SK-N-SH treated with all-trans-retinoic acid at 6 μM for 48 hours (cell line): ENCODE results near the gene SNED1.

ENCODE experiments used
- ISL1 ChIP-seq: fragments of 250-450 bp; sonication (Bioruptor Pico); IDR thresholded peaks from 2 replicates; pipeline ENCODE4 v2.1.2; 2022; ENCODE audit warnings: mild to moderate bottlenecking, moderate library complexity
- PPARA ChIP-seq: fragments of 250-450 bp; sonication (Bioruptor Pico); IDR thresholded peaks from 2 replicates; pipeline ENCODE4 v1.5.0; 2020; ENCODE audit warnings: mild to moderate bottlenecking, borderline replicate concordance
- RARB ChIP-seq: fragments of 250-450 bp; sonication (Bioruptor Pico); IDR thresholded peaks from 2 replicates; pipeline ENCODE4 v1.8.0; 2021; ENCODE audit warnings: mild to moderate bottlenecking, moderate library complexity
- SNAI2 ChIP-seq: fragments of 250-450 bp; sonication (Bioruptor Pico); IDR thresholded peaks from 2 replicates; pipeline ENCODE4 v1.5.0; 2020; ENCODE audit warnings: mild to moderate bottlenecking, moderate library complexity
- TCF4 ChIP-seq: fragments of 250-450 bp; sonication (Bioruptor Pico); IDR thresholded peaks from 2 replicates; pipeline ENCODE4 v1.8.0; 2021; ENCODE audit warnings: mild to moderate bottlenecking, moderate library complexity, borderline replicate concordance
- TOX ChIP-seq: fragments of 250-450 bp; sonication (Bioruptor Pico); IDR thresholded peaks from 2 replicates; pipeline ENCODE4 v1.8.0; 2021; ENCODE audit warnings: mild to moderate bottlenecking, moderate library complexity, borderline replicate concordance
- ZFP3 ChIP-seq: fragments of 250-450 bp; sonication (Bioruptor Pico); IDR thresholded peaks from 2 replicates; pipeline ENCODE4 v1.5.0; 2020; ENCODE audit warnings: mild to moderate bottlenecking, moderate library complexity
- ZFP30 ChIP-seq: fragments of 450-650 bp; formaldehyde crosslinking; IDR thresholded peaks from 2 replicates; pipeline ENCODE4 v1.5.0; 2022; ENCODE audit warnings: mild to moderate bottlenecking, moderate library complexity
- ZNF70 ChIP-seq: fragments of 450-650 bp; formaldehyde crosslinking; IDR thresholded peaks from 2 replicates; pipeline ENCODE4 v1.5.0; 2020; ENCODE audit warnings: mild to moderate bottlenecking, moderate library complexity
- ZNF8 ChIP-seq: fragments of 450-650 bp; formaldehyde crosslinking; IDR thresholded peaks from 2 replicates; pipeline ENCODE4 v1.5.0; 2020; ENCODE audit warnings: mild to moderate bottlenecking, moderate library complexity
- TF ChIP-seq, protein P1 (sequence below): fragments of 250-450 bp; sonication (Bioruptor Pico); IDR thresholded peaks from 2 replicates; pipeline ENCODE4 v1.5.1; 2020; ENCODE audit warnings: low read depth, mild to moderate bottlenecking, moderate library complexity
- TF ChIP-seq, protein P2 (sequence below): fragments of 250-450 bp; sonication (Bioruptor Pico); IDR thresholded peaks from 2 replicates; pipeline ENCODE4 v1.8.0; 2021; ENCODE audit warnings: low read depth, mild to moderate bottlenecking, moderate library complexity, borderline replicate concordance
- TF ChIP-seq, protein P3 (sequence below): fragments of 250-450 bp; sonication (Bioruptor Pico); IDR thresholded peaks from 2 replicates; pipeline ENCODE4 v1.8.0; 2020; ENCODE audit warnings: mild to moderate bottlenecking, moderate library complexity, borderline replicate concordance

DNA sequence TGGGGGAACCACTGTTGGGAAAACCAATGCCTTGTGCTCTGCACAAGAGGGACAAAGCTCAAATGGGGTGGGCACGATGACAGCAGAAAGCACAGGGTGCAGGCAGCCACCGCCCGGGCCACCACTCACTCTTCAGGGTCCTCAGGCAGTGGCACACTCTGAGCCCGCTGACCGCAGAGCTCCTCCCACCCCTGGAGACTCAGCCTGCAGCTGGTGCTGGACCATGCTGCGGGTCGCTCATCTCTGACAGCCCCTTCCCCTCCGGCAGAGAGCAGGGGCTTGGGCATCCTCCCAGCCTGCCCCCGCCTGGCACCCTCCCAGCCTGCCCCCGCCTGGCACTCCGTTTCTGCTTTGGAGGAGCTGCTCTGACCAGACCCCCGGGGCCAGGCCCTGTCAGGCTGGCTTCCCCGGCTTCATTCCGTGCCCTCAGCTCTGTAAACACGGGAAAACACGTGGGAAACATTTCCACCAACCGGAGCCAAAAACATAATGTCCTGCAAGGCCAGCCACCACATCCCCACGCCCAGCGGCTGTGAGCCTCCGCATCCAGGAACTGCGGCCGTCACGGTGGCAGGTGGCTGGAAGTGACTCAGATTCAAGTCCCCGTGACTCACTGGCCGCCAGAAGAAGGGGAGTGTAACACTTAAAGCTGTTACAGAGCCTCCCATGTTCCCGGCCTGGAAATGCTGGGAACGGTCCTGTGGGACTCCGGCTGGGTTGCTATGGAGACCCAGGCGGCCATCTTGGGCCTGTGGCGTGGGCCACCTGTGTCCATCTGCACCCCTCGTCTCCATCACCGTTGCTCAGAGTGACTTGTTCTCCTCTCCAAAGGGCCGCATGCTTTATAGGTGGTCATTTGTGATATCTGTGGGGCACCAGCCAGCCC, 6.8 kb upstream of the SNED1 start:
- no peak for TF ChIP-seq PPARA (CRISPR knock-in tag)
- no peak for TF ChIP-seq SNAI2
- no peak for TF ChIP-seq ZNF70 (CRISPR knock-in tag)
- TF ChIP-seq ZNF8: no peak
- no peak for TF ChIP-seq RARB (CRISPR knock-in tag)
- TF ChIP-seq ZFP3 (CRISPR knock-in tag): no peak
- no peak for TF ChIP-seq TOX (CRISPR knock-in tag)
- no peak for TF ChIP-seq ISL1 (CRISPR knock-in tag)
- TF ChIP-seq, protein P1, sequence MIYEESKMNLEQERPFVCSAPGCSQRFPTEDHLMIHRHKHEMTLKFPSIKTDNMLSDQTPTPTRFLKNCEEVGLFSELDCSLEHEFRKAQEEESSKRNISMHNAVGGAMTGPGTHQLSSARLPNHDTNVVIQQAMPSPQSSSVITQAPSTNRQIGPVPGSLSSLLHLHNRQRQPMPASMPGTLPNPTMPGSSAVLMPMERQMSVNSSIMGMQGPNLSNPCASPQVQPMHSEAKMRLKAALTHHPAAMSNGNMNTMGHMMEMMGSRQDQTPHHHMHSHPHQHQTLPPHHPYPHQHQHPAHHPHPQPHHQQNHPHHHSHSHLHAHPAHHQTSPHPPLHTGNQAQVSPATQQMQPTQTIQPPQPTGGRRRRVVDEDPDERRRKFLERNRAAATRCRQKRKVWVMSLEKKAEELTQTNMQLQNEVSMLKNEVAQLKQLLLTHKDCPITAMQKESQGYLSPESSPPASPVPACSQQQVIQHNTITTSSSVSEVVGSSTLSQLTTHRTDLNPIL (CRISPR knock-in tag): no peak
- no peak for TF ChIP-seq ZFP30 (CRISPR knock-in tag)
- TF ChIP-seq TCF4: no peak
- TF ChIP-seq, protein P2, sequence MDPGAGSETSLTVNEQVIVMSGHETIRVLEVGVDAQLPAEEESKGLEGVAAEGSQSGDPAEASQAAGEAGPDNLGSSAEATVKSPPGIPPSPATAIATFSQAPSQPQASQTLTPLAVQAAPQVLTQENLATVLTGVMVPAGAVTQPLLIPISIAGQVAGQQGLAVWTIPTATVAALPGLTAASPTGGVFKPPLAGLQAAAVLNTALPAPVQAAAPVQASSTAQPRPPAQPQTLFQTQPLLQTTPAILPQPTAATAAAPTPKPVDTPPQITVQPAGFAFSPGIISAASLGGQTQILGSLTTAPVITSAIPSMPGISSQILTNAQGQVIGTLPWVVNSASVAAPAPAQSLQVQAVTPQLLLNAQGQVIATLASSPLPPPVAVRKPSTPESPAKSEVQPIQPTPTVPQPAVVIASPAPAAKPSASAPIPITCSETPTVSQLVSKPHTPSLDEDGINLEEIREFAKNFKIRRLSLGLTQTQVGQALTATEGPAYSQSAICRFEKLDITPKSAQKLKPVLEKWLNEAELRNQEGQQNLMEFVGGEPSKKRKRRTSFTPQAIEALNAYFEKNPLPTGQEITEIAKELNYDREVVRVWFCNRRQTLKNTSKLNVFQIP: no peak
- TF ChIP-seq, protein P3, sequence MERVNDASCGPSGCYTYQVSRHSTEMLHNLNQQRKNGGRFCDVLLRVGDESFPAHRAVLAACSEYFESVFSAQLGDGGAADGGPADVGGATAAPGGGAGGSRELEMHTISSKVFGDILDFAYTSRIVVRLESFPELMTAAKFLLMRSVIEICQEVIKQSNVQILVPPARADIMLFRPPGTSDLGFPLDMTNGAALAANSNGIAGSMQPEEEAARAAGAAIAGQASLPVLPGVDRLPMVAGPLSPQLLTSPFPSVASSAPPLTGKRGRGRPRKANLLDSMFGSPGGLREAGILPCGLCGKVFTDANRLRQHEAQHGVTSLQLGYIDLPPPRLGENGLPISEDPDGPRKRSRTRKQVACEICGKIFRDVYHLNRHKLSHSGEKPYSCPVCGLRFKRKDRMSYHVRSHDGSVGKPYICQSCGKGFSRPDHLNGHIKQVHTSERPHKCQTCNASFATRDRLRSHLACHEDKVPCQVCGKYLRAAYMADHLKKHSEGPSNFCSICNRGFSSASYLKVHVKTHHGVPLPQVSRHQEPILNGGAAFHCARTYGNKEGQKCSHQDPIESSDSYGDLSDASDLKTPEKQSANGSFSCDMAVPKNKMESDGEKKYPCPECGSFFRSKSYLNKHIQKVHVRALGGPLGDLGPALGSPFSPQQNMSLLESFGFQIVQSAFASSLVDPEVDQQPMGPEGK (CRISPR knock-in tag): no peak
